Left ventricle myocardium inferior (tissue), 1 donor: ENCODE measurements around the gene LONP1. TPM values are rescaled to one million over a fixed set of nuclear protein-coding genes. Genes with fewer than 3 reads are reported as not detected.
"Not testable (repeated sequence)": the region's sequence is repeated elsewhere in the genome, so short reads cannot be mapped to it uniquely, and the experiment has no call there.

Experiments used
- DNase-seq: peaks from one replicate; pipeline ENCODE4 v3.0.0-alpha.2; 2020
- H3K27ac ChIP-seq: fragments of 200-600 bp; replicated peaks from 2 replicates; pipeline ENCODE4 v1.8.0; 2021
- H3K27me3 ChIP-seq: fragments of 200-600 bp; 2 replicates; pipeline ENCODE4 v1.8.0; 2021; ENCODE audit warnings: low read depth
- H3K36me3 ChIP-seq: fragments of 200-600 bp; 2 replicates; pipeline ENCODE4 v1.8.0; 2021
- H3K4me1 ChIP-seq: fragments of 200-600 bp; 2 replicates; pipeline ENCODE4 v1.8.0; 2021
- H3K4me3 ChIP-seq: fragments of 200-600 bp; 2 replicates; pipeline ENCODE4 v1.8.0; 2021; ENCODE audit warnings: mild to moderate bottlenecking, moderate library complexity
- H3K9me3 ChIP-seq: fragments of 200-600 bp; replicated peaks from 2 replicates; pipeline ENCODE4 v1.8.0; 2021
- CTCF ChIP-seq: fragments of 200-600 bp; IDR thresholded peaks from 2 replicates; pipeline ENCODE4 v1.8.0; 2021; ENCODE audit warnings: antibody characterized with exemption, mild to moderate bottlenecking, borderline replicate concordance
- intact Hi-C: fragments of 100-400 bp; cut with micrococcal nuclease; formaldehyde crosslinking; loops from one replicate; pipeline ENCODE4 v1.11.0; 2022
- total RNA-seq: library from RNA; stranded (reverse); fragmentation: NEBNext Ultra II Directional; extraction: Animal tissue kit (Norgen Biotek cat#: 25700); gene quantifications from one replicate; pipeline ENCODE4 v1.2.1, GENCODE V29; 2021
- donor health status: DM: no; HTN: yes; CAD: no; lungs with severe emphysema.

LONP1 gene
- total RNA-seq, 1 donor from 2014 or later, result 104 TPM

- no peak overlapping the region for H3K27ac ChIP-seq
- peaks cover 59% of the 10 kb centered on the region for H3K27me3 ChIP-seq
- H3K36me3 ChIP-seq, result no peaks in the 10 kb centered on the region
- DNase-seq, result no peak
- no peaks in the 10 kb centered on the region for H3K4me1 ChIP-seq
- intact Hi-C loops, result no loop called here
- H3K4me3 ChIP-seq, result no peak overlapping the region
- no peak for TF ChIP-seq CTCF
- H3K9me3 ChIP-seq, result no peaks in the 10 kb centered on the region
These were observed 31.8 kb upstream of the LONP1 start for GRCh38 chr19:5751709-5752108.

GRCh38 chr19:5749505-5749904 lies 29.6 kb upstream of the LONP1 start:
- Histone ChIP-seq H3K27me3 (peaks cover 81% of the 10 kb centered on the region), H3K36me3 (no peaks in the 10 kb centered on the region), H3K4me1 (no peaks in the 10 kb centered on the region), H3K4me3 (no peak overlapping the region), H3K27ac (no peak overlapping the region), H3K9me3 (no peaks in the 10 kb centered on the region)
- intact Hi-C loops, result no loop called here
- no peak for DNase-seq
- no peak for TF ChIP-seq CTCF

DNA sequence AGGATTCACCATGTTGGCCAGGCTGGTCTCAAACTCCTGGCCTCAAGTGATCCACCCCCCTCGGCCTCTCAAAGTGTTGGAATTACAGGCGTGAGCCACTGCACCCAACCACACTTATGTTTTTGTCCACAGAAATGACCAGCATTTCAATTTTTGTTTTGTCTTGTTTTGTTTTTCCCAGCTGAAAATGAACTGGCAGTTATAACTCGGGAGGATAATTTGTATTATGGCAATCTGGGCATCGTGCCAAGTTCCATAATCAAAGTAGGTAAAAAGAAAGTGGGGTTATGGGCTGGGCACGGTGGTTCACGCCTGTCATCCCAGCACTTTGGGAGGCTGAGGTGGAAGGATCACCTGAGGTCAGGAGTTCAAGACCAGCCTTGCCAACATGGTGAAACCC lies 29.0 kb upstream of the LONP1 start:
- H3K4me1 ChIP-seq, H3K27ac ChIP-seq, H3K36me3 ChIP-seq, H3K4me3 ChIP-seq, intact Hi-C loops, H3K9me3 ChIP-seq, DNase-seq: not testable (repeated sequence)
- H3K27me3 ChIP-seq, result peaks cover 83% of the 10 kb centered on the region

DNA sequence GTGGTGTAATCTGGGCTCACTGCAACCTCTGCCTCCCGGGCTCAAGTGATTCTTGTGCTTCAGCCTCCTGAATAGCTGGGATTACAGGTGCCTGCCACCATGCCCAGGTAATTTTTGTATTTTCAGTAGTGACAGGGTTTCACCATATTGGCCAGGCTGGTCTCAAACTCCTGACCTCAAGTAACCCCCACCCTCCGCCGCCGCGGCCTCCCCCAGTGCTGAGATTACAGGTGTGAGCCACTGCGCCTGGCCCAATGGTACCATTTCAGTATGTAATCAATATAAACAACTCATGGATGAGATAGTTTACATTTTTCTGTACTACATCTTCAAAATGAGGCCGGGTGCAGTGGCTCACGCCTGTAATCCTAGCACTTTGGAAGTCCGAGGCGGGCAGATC lies 25.1 kb upstream of the LONP1 start:
- H3K4me1 ChIP-seq, H3K27ac ChIP-seq, H3K9me3 ChIP-seq, DNase-seq, intact Hi-C loops, H3K36me3 ChIP-seq, H3K4me3 ChIP-seq: not testable (repeated sequence)
- peaks cover 62% of the 10 kb centered on the region for H3K27me3 ChIP-seq

GRCh38 chr19:5743630-5744029 lies 23.7 kb upstream of the LONP1 start:
- TF ChIP-seq CTCF, result no peak
- intact Hi-C loops, result no loop called here
- H3K4me1 ChIP-seq, result no peaks in the 10 kb centered on the region

GRCh38 chr19:5742051-5742450 lies 22.1 kb upstream of the LONP1 start:
- H3K4me3 ChIP-seq, result no peak overlapping the region
- peaks cover 35% of the 10 kb centered on the region for H3K27me3 ChIP-seq
- no peaks in the 10 kb centered on the region for H3K36me3 ChIP-seq
- intact Hi-C loops, result no loop called here
- H3K27ac ChIP-seq, result no peak overlapping the region
- peaks cover 8% of the 10 kb centered on the region for H3K9me3 ChIP-seq
- TF ChIP-seq CTCF, result no peak
- H3K4me1 ChIP-seq, result no peaks in the 10 kb centered on the region
- DNase-seq, result no peak

More at GRCh38 chr19:5743630-5744029, 23.7 kb upstream of the LONP1 start:
- Histone ChIP-seq H3K9me3 (peaks cover 8% of the 10 kb centered on the region), H3K27me3 (peaks cover 48% of the 10 kb centered on the region), H3K36me3 (no peaks in the 10 kb centered on the region), H3K4me3 (no peak overlapping the region), H3K27ac (no peak overlapping the region)
- DNase-seq, result no peak

DNA sequence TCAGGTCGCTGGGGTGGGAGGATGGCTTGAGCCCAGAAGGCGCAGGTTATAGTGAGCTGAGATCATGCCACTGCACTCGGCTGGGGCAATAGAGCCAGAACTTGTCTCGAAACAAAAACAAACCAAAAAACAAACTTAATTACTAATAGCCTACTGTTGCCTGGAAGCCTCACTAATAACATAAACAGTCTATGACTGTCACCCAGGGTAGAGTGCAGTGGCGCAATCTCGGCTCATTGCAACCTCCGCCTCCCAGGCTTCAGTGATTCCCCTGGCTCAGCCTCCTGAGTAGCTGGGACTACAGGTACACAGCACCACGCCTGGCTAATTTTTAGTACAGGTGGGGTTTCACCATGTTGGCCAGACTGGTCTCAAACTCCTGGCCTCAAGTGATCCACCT lies 18.5 kb upstream of the LONP1 start:
- TF ChIP-seq CTCF, result no peak
- Histone ChIP-seq H3K4me1 (no peaks in the 10 kb centered on the region), H3K9me3 (peaks cover 8% of the 10 kb centered on the region), H3K27ac (no peak overlapping the region), H3K4me3 (no peak overlapping the region), H3K27me3 (peaks cover 15% of the 10 kb centered on the region), H3K36me3 (no peaks in the 10 kb centered on the region)
- intact Hi-C loops, result no loop called here
- no peak for DNase-seq

DNA sequence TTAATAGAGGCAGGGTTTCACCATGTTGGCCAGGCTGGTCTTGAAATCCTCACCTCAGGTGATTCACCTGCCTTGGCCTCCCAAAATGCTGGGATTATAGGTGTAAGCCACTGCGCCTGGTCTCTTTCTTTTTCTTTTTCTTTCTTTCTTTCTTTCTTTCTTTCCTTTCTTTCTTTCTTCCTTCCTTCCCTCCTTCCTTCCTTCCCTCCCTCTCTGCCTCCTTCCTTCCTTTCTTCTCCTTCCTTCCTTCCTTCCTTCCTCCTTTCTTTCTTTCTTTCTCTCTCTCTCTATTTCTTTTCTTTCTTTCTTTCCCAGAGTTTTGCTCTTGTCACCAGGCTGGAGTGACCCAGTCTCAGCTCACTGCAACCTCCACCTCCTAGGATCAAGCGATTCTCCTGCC lies 13.2 kb upstream of the LONP1 start:
- DNase-seq, H3K36me3 ChIP-seq, H3K27ac ChIP-seq, intact Hi-C loops, H3K4me3 ChIP-seq, H3K4me1 ChIP-seq: not testable (repeated sequence)
- peaks cover 10% of the 10 kb centered on the region for H3K27me3 ChIP-seq
- H3K9me3 ChIP-seq, result peaks cover 27% of the 10 kb centered on the region
